ENCODE measurements around the gene GNLY.

DNA sequence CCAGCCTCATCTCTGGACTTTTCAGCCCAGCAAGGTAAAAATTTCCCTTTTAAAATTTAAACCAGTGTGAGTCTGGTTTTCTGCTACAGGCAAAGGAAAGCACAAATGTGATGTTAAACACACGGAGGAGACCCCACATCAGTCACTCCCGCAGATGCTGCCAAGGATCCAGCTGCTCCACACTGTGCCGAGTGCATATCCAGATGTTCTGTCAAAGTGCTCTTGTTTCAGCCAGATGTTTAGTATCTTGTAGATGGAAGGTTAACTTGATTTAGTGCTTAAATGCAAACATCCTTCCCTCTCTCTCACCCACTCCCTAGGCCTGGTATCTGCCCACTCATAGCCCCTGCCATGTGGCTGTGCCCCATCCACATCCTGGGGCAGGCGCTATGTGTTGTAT is 43.8 kb downstream of the GNLY start:
- TF ChIP-seq TAF1 (IDR thresholded peaks at IDR 0.05; ENCODE audit: borderline replicate concordance, insufficient read depth, low read length) (no peak), SIN3A (IDR thresholded peaks at IDR 0.05; ENCODE audit: borderline replicate concordance, insufficient read depth, low read length) (no peak), POLR2AphosphoS5 (IDR thresholded peaks at IDR 0.05; ENCODE audit: low read depth, low read length) (no peak)
- TF ChIP-seq, protein P1, sequence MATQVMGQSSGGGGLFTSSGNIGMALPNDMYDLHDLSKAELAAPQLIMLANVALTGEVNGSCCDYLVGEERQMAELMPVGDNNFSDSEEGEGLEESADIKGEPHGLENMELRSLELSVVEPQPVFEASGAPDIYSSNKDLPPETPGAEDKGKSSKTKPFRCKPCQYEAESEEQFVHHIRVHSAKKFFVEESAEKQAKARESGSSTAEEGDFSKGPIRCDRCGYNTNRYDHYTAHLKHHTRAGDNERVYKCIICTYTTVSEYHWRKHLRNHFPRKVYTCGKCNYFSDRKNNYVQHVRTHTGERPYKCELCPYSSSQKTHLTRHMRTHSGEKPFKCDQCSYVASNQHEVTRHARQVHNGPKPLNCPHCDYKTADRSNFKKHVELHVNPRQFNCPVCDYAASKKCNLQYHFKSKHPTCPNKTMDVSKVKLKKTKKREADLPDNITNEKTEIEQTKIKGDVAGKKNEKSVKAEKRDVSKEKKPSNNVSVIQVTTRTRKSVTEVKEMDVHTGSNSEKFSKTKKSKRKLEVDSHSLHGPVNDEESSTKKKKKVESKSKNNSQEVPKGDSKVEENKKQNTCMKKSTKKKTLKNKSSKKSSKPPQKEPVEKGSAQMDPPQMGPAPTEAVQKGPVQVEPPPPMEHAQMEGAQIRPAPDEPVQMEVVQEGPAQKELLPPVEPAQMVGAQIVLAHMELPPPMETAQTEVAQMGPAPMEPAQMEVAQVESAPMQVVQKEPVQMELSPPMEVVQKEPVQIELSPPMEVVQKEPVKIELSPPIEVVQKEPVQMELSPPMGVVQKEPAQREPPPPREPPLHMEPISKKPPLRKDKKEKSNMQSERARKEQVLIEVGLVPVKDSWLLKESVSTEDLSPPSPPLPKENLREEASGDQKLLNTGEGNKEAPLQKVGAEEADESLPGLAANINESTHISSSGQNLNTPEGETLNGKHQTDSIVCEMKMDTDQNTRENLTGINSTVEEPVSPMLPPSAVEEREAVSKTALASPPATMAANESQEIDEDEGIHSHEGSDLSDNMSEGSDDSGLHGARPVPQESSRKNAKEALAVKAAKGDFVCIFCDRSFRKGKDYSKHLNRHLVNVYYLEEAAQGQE (IDR thresholded peaks at IDR 0.05; ENCODE audit: insufficient read depth in 1 of 2, low read depth in 2 of 2, low read length in 2 of 2) = no peak
